HepG2 (cell line): ENCODE measurements around the gene RFX7. TPM values are rescaled to one million over a fixed set of nuclear protein-coding genes. Genes with fewer than 3 reads are reported as not detected.

ENCODE experiments used
- GFI1 ChIP-seq: sonication (generic); formaldehyde crosslinking; IDR thresholded peaks from 2 replicates; pipeline ENCODE4 v1.5.0; 2020; ENCODE audit warnings: missing genetic modification reagents, mild to moderate bottlenecking, borderline replicate concordance
- KMT2A ChIP-seq: sonication (generic); formaldehyde crosslinking; IDR thresholded peaks from 2 replicates; pipeline ENCODE4 v1.4.0; 2020; ENCODE audit warnings: missing genetic modification reagents
- PHF8 ChIP-seq: sonication (generic); formaldehyde crosslinking; IDR thresholded peaks from 2 replicates; pipeline ENCODE4 v1.5.0; 2020; ENCODE audit warnings: missing genetic modification reagents
- RBFOX2 ChIP-seq: fragments of 200-400 bp; formaldehyde crosslinking; IDR thresholded peaks from 2 replicates; pipeline ENCODE4 v1.6.1; 2017; ENCODE audit warnings: low read depth, mild to moderate bottlenecking, low read length
- ZNF567 ChIP-seq: sonication (generic); formaldehyde crosslinking; IDR thresholded peaks from 2 replicates; pipeline ENCODE4 v1.8.1; 2023; ENCODE audit warnings: mild to moderate bottlenecking, missing genetic modification reagents, borderline replicate concordance
- ZNF652 ChIP-seq: IDR thresholded peaks from 2 replicates; pipeline ENCODE4 v1.6.1; 2016; ENCODE audit warnings: low read depth, borderline replicate concordance
- polyA plus RNA-seq, 8 experiments: library from polyadenylated mRNA; depleted of rRNA in 3 of 8; stranded (reverse) in 7 of 8; unstranded in 1 of 8; fragments of >200 nt; fragmentation: Illumina TruSeq in 4 of 8; extraction: Trizol in 4 of 8; gene quantifications; 2 replicates each; pipeline versions ENCODE4 v1.2.1 to v1.2.3, GENCODE V29; 2011 to 2016; ENCODE audit warnings: low read depth in 4 of 8, missing spikeins in 1 of 8, mixed read lengths in 1 of 8; ENCODE audit not compliant: insufficient read depth in 1 of 8
- total RNA-seq, 5 experiments: library from RNA; depleted of rRNA; stranded (reverse); fragments of >200 nt; fragmentation: Illumina TruSeq; extraction: Trizol; gene quantifications; 2 replicates each; pipeline ENCODE4 v1.2.3, GENCODE V29; 2016; ENCODE audit warnings: low read depth in 1 of 5
- TF ChIP-seq, protein P1 (sequence below): sonication (generic); formaldehyde crosslinking; IDR thresholded peaks from 2 replicates; pipeline ENCODE4 v1.4.0; 2020; ENCODE audit warnings: missing genetic modification reagents, borderline replicate concordance
- TF ChIP-seq, protein P2 (sequence below): sonication (generic); formaldehyde crosslinking; IDR thresholded peaks from one replicate; pipeline ENCODE4 v1.5.1; 2020; ENCODE audit warnings: mild to moderate bottlenecking, missing genetic modification reagents; ENCODE audit errors: not compliant biosample characterization
- TF ChIP-seq, protein P3 (sequence below), 2 experiments: sonication (generic) in 1 of 2; formaldehyde crosslinking in 1 of 2; IDR thresholded peaks; 2 replicates each; pipeline versions ENCODE4 v1.5.1 to v1.6.1; 2011 to 2020; ENCODE audit warnings: borderline replicate concordance in 1 of 2, low read depth in 1 of 2, low read length in 1 of 2, mild to moderate bottlenecking in 1 of 2, missing genetic modification reagents in 1 of 2, moderate library complexity in 1 of 2
- TF ChIP-seq, protein P4 (sequence below): sonication (generic); formaldehyde crosslinking; IDR thresholded peaks from 2 replicates; pipeline ENCODE4 v1.8.0; 2022; ENCODE audit warnings: missing genetic modification reagents, mild to moderate bottlenecking, inconsistent platforms, borderline replicate concordance

RFX7 gene
- total and polyA plus RNA-seq, 2 of the 13 experiments (the other 11 are each of a cell fraction or from before 2014, with no cell fraction given) = 8.5 to 10.4 TPM

DNA sequence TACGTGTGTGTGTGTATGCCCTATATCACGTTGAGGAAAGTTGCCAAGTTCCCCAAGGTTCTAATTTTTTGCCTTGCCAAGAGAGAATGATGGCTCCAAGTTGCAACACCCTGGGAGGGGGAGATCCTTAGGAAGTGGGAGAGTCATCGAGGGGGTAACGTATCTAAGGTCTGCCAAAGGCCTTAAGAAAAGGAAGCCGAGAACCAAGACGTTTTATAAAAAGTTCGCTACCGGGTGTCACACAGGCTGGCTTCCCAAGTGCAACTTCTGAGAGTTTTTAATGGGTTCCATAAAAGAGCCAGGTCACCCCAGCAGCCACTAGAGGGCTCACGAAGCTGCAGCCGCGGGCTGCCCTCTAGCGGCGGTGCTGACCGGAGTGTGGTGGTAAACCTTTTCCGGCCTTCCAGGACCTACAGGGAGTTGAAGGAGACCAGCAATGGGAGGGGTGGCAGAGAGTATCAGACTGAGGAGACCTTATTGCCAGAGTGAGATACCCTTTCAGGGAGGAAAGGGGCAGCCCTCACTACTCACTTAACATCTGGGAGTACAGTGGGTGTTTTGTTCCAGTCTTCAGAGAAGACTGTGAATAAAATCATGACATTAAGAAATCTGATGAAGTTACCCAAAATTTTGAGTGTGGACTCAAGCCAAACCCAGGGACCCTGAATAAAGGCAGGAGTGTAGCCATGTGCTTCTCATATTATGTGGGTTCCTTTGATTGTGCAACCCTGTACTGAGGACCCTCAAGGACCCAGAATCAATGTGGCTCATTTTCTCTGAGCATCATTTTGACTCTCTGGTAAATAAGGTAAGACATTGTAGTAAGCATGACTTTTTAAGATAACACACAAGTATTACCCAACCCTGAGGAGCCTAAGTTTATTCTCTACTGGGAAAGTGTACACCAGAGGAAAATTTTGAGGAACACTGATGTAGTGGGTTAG, 2.5 kb upstream of the RFX7 start (continued):
- TF ChIP-seq, protein P1, sequence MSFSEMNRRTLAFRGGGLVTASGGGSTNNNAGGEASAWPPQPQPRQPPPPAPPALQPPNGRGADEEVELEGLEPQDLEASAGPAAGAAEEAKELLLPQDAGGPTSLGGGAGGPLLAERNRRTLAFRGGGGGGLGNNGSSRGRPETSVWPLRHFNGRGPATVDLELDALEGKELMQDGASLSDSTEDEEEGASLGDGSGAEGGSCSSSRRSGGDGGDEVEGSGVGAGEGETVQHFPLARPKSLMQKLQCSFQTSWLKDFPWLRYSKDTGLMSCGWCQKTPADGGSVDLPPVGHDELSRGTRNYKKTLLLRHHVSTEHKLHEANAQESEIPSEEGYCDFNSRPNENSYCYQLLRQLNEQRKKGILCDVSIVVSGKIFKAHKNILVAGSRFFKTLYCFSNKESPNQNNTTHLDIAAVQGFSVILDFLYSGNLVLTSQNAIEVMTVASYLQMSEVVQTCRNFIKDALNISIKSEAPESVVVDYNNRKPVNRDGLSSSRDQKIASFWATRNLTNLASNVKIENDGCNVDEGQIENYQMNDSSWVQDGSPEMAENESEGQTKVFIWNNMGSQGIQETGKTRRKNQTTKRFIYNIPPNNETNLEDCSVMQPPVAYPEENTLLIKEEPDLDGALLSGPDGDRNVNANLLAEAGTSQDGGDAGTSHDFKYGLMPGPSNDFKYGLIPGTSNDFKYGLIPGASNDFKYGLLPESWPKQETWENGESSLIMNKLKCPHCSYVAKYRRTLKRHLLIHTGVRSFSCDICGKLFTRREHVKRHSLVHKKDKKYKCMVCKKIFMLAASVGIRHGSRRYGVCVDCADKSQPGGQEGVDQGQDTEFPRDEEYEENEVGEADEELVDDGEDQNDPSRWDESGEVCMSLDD (CRISPR knock-in tag) = no peak
- TF ChIP-seq PHF8 (CRISPR knock-in tag) (peak; percentile 56; the same call in 1 of the 2 replicates), KMT2A (CRISPR knock-in tag) (peak; percentile 71; the same call in 1 of the 2 replicates), ZNF652 (CRISPR knock-in tag) (no peak), GFI1 (CRISPR knock-in tag) (no peak), RBFOX2 (no peak), ZNF567 (CRISPR knock-in tag) (0 out of 2 replicates have a peak, but pooled peaks have one; percentile 61)
- TF ChIP-seq, protein P2, sequence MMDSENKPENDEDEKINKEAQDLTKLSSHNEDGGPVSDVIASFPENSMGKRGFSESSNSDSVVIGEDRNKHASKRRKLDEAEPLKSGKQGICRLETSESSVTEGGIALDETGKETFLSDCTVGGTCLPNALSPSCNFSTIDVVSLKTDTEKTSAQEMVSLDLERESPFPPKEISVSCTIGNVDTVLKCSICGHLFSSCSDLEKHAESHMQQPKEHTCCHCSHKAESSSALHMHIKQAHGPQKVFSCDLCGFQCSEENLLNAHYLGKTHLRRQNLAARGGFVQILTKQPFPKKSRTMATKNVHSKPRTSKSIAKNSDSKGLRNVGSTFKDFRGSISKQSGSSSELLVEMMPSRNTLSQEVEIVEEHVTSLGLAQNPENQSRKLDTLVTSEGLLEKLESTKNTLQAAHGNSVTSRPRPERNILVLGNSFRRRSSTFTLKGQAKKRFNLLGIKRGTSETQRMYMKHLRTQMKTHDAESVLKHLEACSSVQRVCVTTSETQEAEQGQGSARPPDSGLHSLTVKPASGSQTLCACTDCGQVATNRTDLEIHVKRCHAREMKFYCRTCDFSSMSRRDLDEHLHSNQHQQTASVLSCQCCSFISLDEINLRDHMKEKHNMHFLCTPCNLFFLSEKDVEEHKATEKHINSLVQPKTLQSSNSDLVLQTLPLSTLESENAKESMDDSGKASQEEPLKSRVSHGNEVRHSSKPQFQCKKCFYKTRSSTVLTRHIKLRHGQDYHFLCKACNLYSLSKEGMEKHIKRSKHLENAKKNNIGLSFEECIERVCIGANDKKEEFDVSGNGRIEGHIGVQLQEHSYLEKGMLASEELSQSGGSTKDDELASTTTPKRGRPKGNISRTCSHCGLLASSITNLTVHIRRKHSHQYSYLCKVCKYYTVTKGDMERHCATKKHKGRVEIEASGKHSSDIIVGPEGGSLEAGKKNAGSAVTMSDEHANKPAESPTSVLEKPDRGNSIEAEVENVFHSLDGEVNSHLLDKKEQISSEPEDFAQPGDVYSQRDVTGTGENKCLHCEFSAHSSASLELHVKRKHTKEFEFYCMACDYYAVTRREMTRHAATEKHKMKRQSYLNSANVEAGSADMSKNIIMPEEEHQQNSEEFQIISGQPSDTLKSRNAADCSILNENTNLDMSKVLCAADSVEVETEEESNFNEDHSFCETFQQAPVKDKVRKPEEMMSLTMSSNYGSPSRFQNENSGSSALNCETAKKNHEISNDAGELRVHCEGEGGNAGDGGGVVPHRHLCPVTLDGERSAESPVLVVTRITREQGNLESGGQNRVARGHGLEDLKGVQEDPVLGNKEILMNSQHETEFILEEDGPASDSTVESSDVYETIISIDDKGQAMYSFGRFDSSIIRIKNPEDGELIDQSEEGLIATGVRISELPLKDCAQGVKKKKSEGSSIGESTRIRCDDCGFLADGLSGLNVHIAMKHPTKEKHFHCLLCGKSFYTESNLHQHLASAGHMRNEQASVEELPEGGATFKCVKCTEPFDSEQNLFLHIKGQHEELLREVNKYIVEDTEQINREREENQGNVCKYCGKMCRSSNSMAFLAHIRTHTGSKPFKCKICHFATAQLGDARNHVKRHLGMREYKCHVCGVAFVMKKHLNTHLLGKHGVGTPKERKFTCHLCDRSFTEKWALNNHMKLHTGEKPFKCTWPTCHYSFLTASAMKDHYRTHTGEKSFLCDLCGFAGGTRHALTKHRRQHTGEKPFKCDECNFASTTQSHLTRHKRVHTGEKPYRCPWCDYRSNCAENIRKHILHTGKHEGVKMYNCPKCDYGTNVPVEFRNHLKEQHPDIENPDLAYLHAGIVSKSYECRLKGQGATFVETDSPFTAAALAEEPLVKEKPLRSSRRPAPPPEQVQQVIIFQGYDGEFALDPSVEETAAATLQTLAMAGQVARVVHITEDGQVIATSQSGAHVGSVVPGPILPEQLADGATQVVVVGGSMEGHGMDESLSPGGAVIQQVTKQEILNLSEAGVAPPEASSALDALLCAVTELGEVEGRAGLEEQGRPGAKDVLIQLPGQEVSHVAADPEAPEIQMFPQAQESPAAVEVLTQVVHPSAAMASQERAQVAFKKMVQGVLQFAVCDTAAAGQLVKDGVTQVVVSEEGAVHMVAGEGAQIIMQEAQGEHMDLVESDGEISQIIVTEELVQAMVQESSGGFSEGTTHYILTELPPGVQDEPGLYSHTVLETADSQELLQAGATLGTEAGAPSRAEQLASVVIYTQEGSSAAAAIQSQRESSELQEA (CRISPR knock-in tag) = no peak
- TF ChIP-seq, protein P3, sequence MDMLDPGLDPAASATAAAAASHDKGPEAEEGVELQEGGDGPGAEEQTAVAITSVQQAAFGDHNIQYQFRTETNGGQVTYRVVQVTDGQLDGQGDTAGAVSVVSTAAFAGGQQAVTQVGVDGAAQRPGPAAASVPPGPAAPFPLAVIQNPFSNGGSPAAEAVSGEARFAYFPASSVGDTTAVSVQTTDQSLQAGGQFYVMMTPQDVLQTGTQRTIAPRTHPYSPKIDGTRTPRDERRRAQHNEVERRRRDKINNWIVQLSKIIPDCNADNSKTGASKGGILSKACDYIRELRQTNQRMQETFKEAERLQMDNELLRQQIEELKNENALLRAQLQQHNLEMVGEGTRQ (IDR thresholded peaks at IDR 0.05; ENCODE audit: low read depth, low read length) = no peak
- TF ChIP-seq, protein P3 (CRISPR knock-in tag; IDR thresholded peaks at IDR 0.05; ENCODE audit: borderline replicate concordance) = no peak
- TF ChIP-seq, protein P4, sequence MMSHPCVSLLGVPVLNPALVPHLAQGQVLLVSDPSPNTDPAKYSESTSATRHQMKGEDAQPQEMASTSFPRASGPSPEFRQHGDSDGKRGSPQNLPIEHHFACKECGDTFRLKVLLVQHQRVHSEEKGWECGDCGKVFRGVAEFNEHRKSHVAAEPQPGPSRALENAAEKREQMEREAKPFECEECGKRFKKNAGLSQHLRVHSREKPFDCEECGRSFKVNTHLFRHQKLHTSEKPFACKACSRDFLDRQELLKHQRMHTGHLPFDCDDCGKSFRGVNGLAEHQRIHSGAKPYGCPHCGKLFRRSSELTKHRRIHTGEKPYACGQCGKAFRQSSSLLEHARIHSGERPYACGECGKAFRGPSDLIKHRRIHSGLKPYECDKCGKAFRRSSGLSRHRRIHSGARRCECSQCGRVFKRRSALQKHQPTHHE (CRISPR knock-in tag) = no peak
